ENCODE results near the gene THSD7B. TPM values are rescaled to one million over a fixed set of nuclear protein-coding genes. Genes with fewer than 3 reads are reported as not detected.

Gene THSD7B
- total and polyA plus RNA-seq, 9 of the 15 experiments (the other 6 are each of a cell fraction or from before 2014, with no cell fraction given), result not detected

DNA sequence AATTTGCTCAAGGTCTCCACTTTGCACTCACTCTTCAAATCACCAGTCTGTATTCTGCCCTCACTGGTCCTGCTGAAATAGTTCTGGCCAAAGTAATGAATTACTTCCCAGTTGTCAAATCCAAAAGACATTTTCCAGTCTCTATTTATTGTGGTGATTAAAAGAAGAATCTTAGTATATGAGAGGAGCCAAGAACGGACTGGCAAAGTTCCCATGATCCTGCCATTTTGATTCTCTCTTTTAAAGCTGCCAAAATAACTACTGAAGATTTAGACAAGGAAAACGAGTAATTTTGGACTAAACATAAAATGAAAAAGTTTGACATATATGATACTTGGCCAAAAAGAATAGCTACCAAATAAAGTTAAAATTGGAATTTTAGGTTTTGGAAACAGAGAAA is 12.0 kb downstream of the THSD7B start (continued):
- no peak for TF ChIP-seq SP2 (IDR thresholded peaks at IDR 0.05; ENCODE audit: extremely low read depth, low read depth, low read length, poor library complexity, severe bottlenecking)
- TF ChIP-seq HEY1 (CRISPR knock-in tag; IDR thresholded peaks at IDR 0.05; ENCODE audit: borderline replicate concordance), result no peak

DNA sequence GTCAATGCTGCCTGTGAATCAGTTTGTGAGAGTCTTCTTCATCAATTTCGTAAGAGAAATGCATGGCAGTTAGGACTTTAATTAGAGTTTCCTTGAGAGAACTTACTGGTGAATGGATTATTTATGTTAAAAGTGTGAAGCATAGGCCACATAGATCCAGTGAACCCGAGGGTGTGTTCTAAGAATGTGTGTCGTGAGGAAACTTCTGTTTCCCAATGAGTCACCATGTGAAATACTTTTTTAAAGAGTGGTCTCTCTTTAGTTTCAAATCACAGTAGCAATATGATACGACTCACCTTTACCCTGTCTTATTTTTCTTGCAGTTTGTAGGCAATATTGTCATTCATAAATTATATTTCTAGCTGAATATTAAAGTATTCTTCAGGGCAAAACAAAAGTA is 18.5 kb downstream of the THSD7B start:
- Histone ChIP-seq H3K4me1 (replicated peaks in 1 of 2; ENCODE audit: control insufficient read depth in 2 of 2, insufficient read depth in 2 of 2, low read length in 2 of 2) (no peaks in the 10 kb centered on the region), H3K9me3 (replicated peaks; ENCODE audit: control insufficient read depth, insufficient read depth, low read depth, low read length) (no peaks in the 10 kb centered on the region), H3K27ac (ENCODE audit: extremely low read depth, low read depth, low read length) (no peak overlapping the region), H3K36me3 (ENCODE audit: control insufficient read depth, insufficient read depth, low read length) (no peaks in the 10 kb centered on the region), H2AFZ (ENCODE audit: low read depth, low read length) (no peak overlapping the region), H3K79me2 (ENCODE audit: control insufficient read depth, insufficient read depth, low read length) (no peaks in the 10 kb centered on the region), H3K4me3 (no peak overlapping the region), H3K9me1 (ENCODE audit: control insufficient read depth, insufficient read depth, low read length) (no peaks in the 10 kb centered on the region), H3K9ac (ENCODE audit: insufficient read depth in 1 of 2, low read depth in 2 of 2, low read length in 2 of 2) (no peak overlapping the region), H3K4me2 (ENCODE audit: insufficient read depth, low read length) (no peak overlapping the region), H3K27me3 (ENCODE audit: control insufficient read depth in 2 of 2, insufficient read depth in 2 of 2, low read length in 2 of 2) (no peaks in the 10 kb centered on the region), H4K20me1 (replicated peaks; ENCODE audit: control insufficient read depth, insufficient read depth, low read length) (no peaks in the 10 kb centered on the region)
- TF ChIP-seq TEAD2 (tag; IDR thresholded peaks at IDR 0.05) (no peak), ETV1 (tag; conservative IDR thresholded peaks at IDR 0.05; ENCODE audit: low read depth) (no peak)
- ChIA-PET CTCF (ENCODE audit: low intra/inter-chr PET ratio) (no interaction called here), POLR2A (no interaction called here)
- ATAC-seq, result no peak
- 0% methylated on average over 4 of the region's 4 CpGs for WGBS (ENCODE audit: insufficient coverage, low coverage, missing lambda C conversion rate)
- no TSS peak for BruUV-seq (replicated peaks)
- no peak for DNase-seq (ENCODE audit: extremely low read depth in 1 of 4, low spot score in 3 of 4)
- no peak for FAIRE-seq
- in situ Hi-C loops (cut with MboI), result no loop called here
- intact Hi-C loops (cut with micrococcal nuclease), result no loop called here

DNA sequence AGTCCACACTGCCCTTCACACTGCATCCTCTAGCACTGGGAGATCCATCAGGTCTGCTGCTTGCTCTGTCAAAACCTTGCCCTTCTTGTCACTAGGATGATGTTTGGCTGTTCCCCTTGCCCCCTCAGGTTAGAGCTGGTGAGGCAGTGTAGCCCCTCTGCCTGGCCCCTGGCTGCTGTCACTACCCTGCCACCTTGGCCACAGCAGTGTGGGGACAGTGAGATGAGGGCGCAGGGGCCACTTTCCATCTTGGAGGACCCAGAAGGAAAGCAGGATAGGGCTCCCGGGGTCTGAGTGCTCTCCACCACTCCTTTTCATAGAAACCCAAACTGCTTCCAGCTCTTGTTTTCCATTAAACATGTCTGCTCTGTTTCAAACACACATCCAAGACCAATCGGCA is 19.9 kb downstream of the THSD7B start:
- no peak overlapping the region for H3K4me2 ChIP-seq (ENCODE audit: insufficient read depth, low read length)
- ChIA-PET CTCF (ENCODE audit: low intra/inter-chr PET ratio) (no interaction called here), POLR2A (no interaction called here)
- ATAC-seq (no peak), FAIRE-seq (no peak), DNase-seq (ENCODE audit: extremely low read depth in 1 of 4, low spot score in 3 of 4) (no peak)
- H3K9ac ChIP-seq (ENCODE audit: insufficient read depth in 1 of 2, low read depth in 2 of 2, low read length in 2 of 2), result no peak overlapping the region
- 0% methylated on average over 3 of the region's 3 CpGs for WGBS (ENCODE audit: insufficient coverage, low coverage, missing lambda C conversion rate)
- H3K27ac ChIP-seq (ENCODE audit: extremely low read depth, low read depth, low read length), result no peak overlapping the region
- in situ Hi-C loops (cut with MboI) (no loop called here), intact Hi-C loops (cut with micrococcal nuclease) (no loop called here)
- H3K36me3 ChIP-seq (ENCODE audit: control insufficient read depth, insufficient read depth, low read length), result no peaks in the 10 kb centered on the region
- no peak overlapping the region for H3K4me3 ChIP-seq
- H3K4me1 ChIP-seq (replicated peaks in 1 of 2; ENCODE audit: control insufficient read depth in 2 of 2, insufficient read depth in 2 of 2, low read length in 2 of 2), result no peaks in the 10 kb centered on the region
- H3K79me2 ChIP-seq (ENCODE audit: control insufficient read depth, insufficient read depth, low read length), result no peaks in the 10 kb centered on the region
- H2AFZ ChIP-seq (ENCODE audit: low read depth, low read length), result no peak overlapping the region
- no peaks in the 10 kb centered on the region for H4K20me1 ChIP-seq (replicated peaks; ENCODE audit: control insufficient read depth, insufficient read depth, low read length)
- H3K9me1 ChIP-seq (ENCODE audit: control insufficient read depth, insufficient read depth, low read length), result no peaks in the 10 kb centered on the region
- H3K27me3 ChIP-seq (ENCODE audit: control insufficient read depth in 2 of 2, insufficient read depth in 2 of 2, low read length in 2 of 2), result no peaks in the 10 kb centered on the region
- H3K9me3 ChIP-seq (replicated peaks; ENCODE audit: control insufficient read depth, insufficient read depth, low read depth, low read length), result no peaks in the 10 kb centered on the region
- BruUV-seq (replicated peaks), result no TSS peak
- TF ChIP-seq SIRT6 (IDR thresholded peaks at IDR 0.05; ENCODE audit: low read depth, low read length) (no peak), SMAD3 (CRISPR knock-in tag; conservative IDR thresholded peaks at IDR 0.05) (no peak), CTBP1 (IDR thresholded peaks at IDR 0.05; ENCODE audit: borderline replicate concordance) (no peak), ZNF12 (CRISPR knock-in tag; IDR thresholded peaks at IDR 0.05) (no peak), SNIP1 (IDR thresholded peaks at IDR 0.05; ENCODE audit: low read depth) (no peak)
- TF ChIP-seq, protein P1, sequence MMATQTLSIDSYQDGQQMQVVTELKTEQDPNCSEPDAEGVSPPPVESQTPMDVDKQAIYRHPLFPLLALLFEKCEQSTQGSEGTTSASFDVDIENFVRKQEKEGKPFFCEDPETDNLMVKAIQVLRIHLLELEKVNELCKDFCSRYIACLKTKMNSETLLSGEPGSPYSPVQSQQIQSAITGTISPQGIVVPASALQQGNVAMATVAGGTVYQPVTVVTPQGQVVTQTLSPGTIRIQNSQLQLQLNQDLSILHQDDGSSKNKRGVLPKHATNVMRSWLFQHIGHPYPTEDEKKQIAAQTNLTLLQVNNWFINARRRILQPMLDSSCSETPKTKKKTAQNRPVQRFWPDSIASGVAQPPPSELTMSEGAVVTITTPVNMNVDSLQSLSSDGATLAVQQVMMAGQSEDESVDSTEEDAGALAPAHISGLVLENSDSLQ (IDR thresholded peaks at IDR 0.05), result no peak
- TF ChIP-seq, protein P2, sequence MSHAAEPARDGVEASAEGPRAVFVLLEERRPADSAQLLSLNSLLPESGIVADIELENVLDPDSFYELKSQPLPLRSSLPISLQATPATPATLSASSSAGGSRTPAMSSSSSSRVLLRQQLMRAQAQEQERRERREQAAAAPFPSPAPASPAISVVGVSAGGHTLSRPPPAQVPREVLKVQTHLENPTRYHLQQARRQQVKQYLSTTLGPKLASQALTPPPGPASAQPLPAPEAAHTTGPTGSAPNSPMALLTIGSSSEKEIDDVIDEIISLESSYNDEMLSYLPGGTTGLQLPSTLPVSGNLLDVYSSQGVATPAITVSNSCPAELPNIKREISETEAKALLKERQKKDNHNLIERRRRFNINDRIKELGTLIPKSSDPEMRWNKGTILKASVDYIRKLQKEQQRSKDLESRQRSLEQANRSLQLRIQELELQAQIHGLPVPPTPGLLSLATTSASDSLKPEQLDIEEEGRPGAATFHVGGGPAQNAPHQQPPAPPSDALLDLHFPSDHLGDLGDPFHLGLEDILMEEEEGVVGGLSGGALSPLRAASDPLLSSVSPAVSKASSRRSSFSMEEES (CRISPR knock-in tag; IDR thresholded peaks at IDR 0.05), result no peak
- TF ChIP-seq, protein P3, sequence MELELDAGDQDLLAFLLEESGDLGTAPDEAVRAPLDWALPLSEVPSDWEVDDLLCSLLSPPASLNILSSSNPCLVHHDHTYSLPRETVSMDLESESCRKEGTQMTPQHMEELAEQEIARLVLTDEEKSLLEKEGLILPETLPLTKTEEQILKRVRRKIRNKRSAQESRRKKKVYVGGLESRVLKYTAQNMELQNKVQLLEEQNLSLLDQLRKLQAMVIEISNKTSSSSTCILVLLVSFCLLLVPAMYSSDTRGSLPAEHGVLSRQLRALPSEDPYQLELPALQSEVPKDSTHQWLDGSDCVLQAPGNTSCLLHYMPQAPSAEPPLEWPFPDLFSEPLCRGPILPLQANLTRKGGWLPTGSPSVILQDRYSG (tag; conservative IDR thresholded peaks at IDR 0.05; ENCODE audit: low read depth), result no peak

All from K562 (cell line).